ENCODE measurements around the gene TCP1.
"Not testable (repeated sequence)": the region's sequence is repeated elsewhere in the genome, so short reads cannot be mapped to it uniquely, and the experiment has no call there.

The TCP1 gene

DNA sequence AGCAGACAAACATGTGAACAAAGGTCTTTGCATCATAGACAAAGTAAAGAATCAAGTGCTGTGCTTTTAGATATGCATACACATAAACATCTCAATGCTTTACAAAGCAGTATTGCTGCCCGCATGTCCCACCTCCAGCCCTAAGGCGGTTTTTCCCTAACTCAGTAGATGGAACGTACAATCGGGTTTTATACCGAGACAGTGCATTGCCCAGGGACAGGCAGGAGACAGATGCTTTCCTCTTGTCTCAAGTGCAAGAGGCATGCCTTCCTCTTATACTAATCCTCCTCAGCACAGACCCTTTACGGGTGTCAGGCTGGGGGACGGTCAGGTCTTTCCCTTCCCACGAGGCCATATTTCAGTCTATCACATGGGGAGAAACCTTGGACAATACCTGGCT lies 5.6 kb upstream of the TCP1 start:
- H3K4ac ChIP-seq (ENCODE audit: low read depth, low read length); H2BK5ac ChIP-seq (ENCODE audit: low read depth, low read length, poor library complexity); H3K4me1 ChIP-seq (ENCODE audit: control insufficient read depth in 1 of 2, insufficient read depth in 2 of 2, low read length in 2 of 2); H3K4me2 ChIP-seq (ENCODE audit: low read length); H2BK12ac ChIP-seq (ENCODE audit: low read length); H3K27ac ChIP-seq (ENCODE audit: low read depth, low read length); H2BK120ac ChIP-seq (ENCODE audit: insufficient read depth, low read length, poor library complexity); H3K79me1 ChIP-seq (ENCODE audit: low read length); H3K14ac ChIP-seq (ENCODE audit: low read length); H4K12ac ChIP-seq (ENCODE audit: low read depth, low read length); H3K9me3 ChIP-seq (ENCODE audit: insufficient read depth, low read depth, low read length); H2AFZ ChIP-seq (ENCODE audit: insufficient read depth, low read length, poor library complexity); H3K18ac ChIP-seq (ENCODE audit: low read length); H3K4me3 ChIP-seq (ENCODE audit: low read depth, low read length); H4K91ac ChIP-seq (ENCODE audit: low read depth, low read length); H3K9ac ChIP-seq (ENCODE audit: low read length); H4K8ac ChIP-seq (ENCODE audit: low read depth, low read length); H2AK5ac ChIP-seq (ENCODE audit: low read length); H3K23ac ChIP-seq (ENCODE audit: low read length); H3K27me3 ChIP-seq (ENCODE audit: insufficient read depth, low read length): not testable (repeated sequence)
- H3K36me3 ChIP-seq (ENCODE audit: control insufficient read depth in 1 of 2, insufficient read depth in 2 of 2, low read length in 2 of 2), result peaks cover 16 to 25% of the 10 kb centered on the region in 2 experiments
- peak; percentile 24 to 63 for DNase-seq
- peaks cover 12% of the 10 kb centered on the region for H3K79me2 ChIP-seq (ENCODE audit: control insufficient read depth, insufficient read depth, low read length, poor library complexity)
- no CpG with 5 or more reads among the region's 8 CpGs for WGBS (ENCODE audit: extremely low coverage, insufficient coverage, insufficient read length)

DNA sequence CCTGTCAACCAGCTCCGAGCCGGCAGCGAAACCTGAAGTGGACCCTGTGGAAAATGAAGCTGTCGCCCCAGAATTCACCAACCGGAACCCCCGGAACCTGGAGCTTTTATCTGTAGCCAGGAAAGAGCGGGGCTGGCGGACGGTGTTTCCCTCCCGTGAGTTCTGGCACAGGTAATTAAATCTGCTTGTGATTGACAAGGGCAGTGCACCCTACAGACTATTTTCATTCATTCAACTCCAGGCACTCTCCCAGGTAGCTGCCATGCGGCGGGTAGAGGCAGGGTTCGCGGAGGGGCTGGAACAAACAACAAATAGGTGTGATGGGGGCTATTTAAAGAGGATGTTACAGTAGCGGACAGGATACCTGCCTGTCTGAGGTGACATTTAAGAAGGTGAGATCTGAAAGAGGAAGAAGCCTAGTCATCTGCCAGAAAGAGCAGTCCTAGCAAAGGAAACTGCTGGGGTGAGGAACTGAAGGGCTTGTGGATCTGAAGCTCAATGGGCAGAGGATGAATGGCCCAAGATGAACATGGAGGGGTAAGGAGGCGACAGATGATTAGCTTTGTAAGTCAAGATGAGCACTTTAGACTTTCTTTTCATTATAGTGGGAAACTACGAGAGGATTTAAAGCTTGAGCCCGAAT lies 1.7 kb upstream of the TCP1 start:
- Histone ChIP-seq H3K79me2 (ENCODE audit: control insufficient read depth, insufficient read depth, low read length, poor library complexity) (peaks cover 24% of the 10 kb centered on the region), H3K27ac (ENCODE audit: low read depth, low read length) (peak overlapping the region; percentile 70), H4K8ac (ENCODE audit: low read depth, low read length) (peak overlapping the region; percentile 79), H2AK5ac (ENCODE audit: low read length) (peak overlapping the region; percentile 31), H3K23ac (ENCODE audit: low read length) (no peak overlapping the region), H2BK120ac (ENCODE audit: insufficient read depth, low read length, poor library complexity) (peak overlapping the region; percentile 59), H3K18ac (ENCODE audit: low read length) (peak overlapping the region; percentile 81), H4K12ac (ENCODE audit: low read depth, low read length) (peak overlapping the region; percentile 73), H4K91ac (ENCODE audit: low read depth, low read length) (peak overlapping the region; percentile 60), H3K4me2 (ENCODE audit: low read length) (peak overlapping the region; percentile 62), H3K79me1 (ENCODE audit: low read length) (peaks cover 14% of the 10 kb centered on the region), H3K9me3 (ENCODE audit: insufficient read depth, low read depth, low read length) (no peaks in the 10 kb centered on the region), H2AFZ (ENCODE audit: insufficient read depth, low read length, poor library complexity) (peak overlapping the region; percentile 86), H2BK5ac (ENCODE audit: low read depth, low read length, poor library complexity) (peak overlapping the region; percentile 71), H3K4me3 (ENCODE audit: low read depth, low read length) (peak overlapping the region; percentile 75), H3K9ac (ENCODE audit: low read length) (peak overlapping the region; percentile 94), H3K4me1 (ENCODE audit: control insufficient read depth in 1 of 2, insufficient read depth in 2 of 2, low read length in 2 of 2) (peaks cover 7 to 9% of the 10 kb centered on the region in 2 experiments), H3K4ac (ENCODE audit: low read depth, low read length) (peak overlapping the region; percentile 16), H3K36me3 (ENCODE audit: control insufficient read depth in 1 of 2, insufficient read depth in 2 of 2, low read length in 2 of 2) (peaks cover 8 to 12% of the 10 kb centered on the region in 2 experiments), H3K14ac (ENCODE audit: low read length) (peak overlapping the region; percentile 38), H2BK12ac (ENCODE audit: low read length) (no peak overlapping the region), H3K27me3 (ENCODE audit: insufficient read depth, low read length) (no peaks in the 10 kb centered on the region)
- DNase-seq, result peak in 1 of 2 donors; percentile 7
- no CpG with 5 or more reads among the region's 18 CpGs for WGBS (ENCODE audit: extremely low coverage, insufficient coverage, insufficient read length)

DNA sequence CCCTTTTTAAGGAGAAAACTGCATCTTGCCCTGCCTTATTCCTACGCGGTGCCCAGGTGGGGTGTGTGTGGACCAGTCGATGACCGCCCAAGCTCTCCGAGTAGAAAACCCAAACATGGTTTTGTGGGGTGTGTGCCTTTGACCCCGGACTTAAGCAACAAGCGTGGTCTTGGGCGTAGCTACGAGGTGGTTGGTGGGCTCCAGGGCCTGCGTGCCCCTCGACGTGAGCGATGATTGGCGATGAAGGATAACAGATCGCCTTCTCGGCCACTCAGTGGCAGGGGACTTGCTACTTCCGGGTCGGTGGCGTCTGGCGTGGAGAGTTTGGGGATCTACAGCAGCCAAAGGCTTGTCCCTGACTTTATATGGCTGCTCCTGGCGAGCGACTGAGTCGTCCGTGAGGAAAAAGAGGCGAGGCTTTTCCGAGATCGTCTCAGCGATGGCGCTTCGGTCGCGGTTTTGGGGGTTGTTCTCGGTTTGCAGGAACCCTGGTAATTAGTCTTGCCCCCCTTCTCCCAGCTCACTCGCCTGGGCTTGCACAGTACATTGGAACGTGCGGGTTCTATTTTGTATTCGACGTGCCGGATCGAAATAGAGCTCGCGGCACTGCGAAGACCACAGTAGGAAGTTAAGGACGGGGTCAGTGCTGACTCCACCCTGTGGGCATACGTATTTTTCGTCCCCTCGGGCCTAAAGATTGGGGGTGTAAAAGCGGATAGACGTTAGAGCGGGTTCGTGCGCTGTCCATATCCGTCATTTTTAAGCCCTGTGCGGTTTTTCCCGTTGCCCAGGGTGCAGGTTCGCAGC lies 950 bp upstream of the TCP1 start, which contains the start of gene MRPL18:
Gene MRPL18 (plus strand): TSS at position 319 of the 807 bp plus-strand sequence. CDS start 121 bp downstream, at position 440.
- H2AFZ ChIP-seq (ENCODE audit: insufficient read depth, low read length, poor library complexity), result peak within 1 kb of the TSS; percentile 86
- H3K27me3 ChIP-seq (ENCODE audit: insufficient read depth, low read length), result no peaks in the 10 kb centered on the region
- H2BK5ac ChIP-seq (ENCODE audit: low read depth, low read length, poor library complexity), result peak within 1 kb of the TSS; percentile 71
- H2AK5ac ChIP-seq (ENCODE audit: low read length), result peak within 1 kb of the TSS; percentile 31
- peak within 1 kb of the TSS; percentile 79 for H4K8ac ChIP-seq (ENCODE audit: low read depth, low read length)
- peak within 1 kb of the TSS; percentile 99 for H3K9ac ChIP-seq (ENCODE audit: low read length)
- H3K4me3 ChIP-seq (ENCODE audit: low read depth, low read length), result peak within 1 kb of the TSS; percentile 100
- no peaks in the 10 kb centered on the region for H3K9me3 ChIP-seq (ENCODE audit: insufficient read depth, low read depth, low read length)
- peak within 1 kb of the TSS; percentile 73 for H4K12ac ChIP-seq (ENCODE audit: low read depth, low read length)
- H3K4ac ChIP-seq (ENCODE audit: low read depth, low read length), result peak within 1 kb of the TSS; percentile 98
- peak within 1 kb of the TSS; percentile 81 for H3K18ac ChIP-seq (ENCODE audit: low read length)
- peak within 1 kb of the TSS; percentile 59 for H2BK120ac ChIP-seq (ENCODE audit: insufficient read depth, low read length, poor library complexity)
- peaks cover 14% of the 10 kb centered on the region for H3K79me1 ChIP-seq (ENCODE audit: low read length)
- peak; percentile 80 to 83 for DNase-seq
- H3K27ac ChIP-seq (ENCODE audit: low read depth, low read length), result peak within 1 kb of the TSS; percentile 80
- peaks cover 7 to 9% of the 10 kb centered on the region in 2 experiments for H3K4me1 ChIP-seq (ENCODE audit: control insufficient read depth in 1 of 2, insufficient read depth in 2 of 2, low read length in 2 of 2)
- H3K23ac ChIP-seq (ENCODE audit: low read length), result no peak within 1 kb of the TSS
- H3K79me2 ChIP-seq (ENCODE audit: control insufficient read depth, insufficient read depth, low read length, poor library complexity), result peaks cover 24% of the 10 kb centered on the region
- WGBS (ENCODE audit: extremely low coverage, insufficient coverage, insufficient read length), result no CpG with 5 or more reads among the region's 56 CpGs
- H3K14ac ChIP-seq (ENCODE audit: low read length), result peak within 1 kb of the TSS; percentile 78
- H3K4me2 ChIP-seq (ENCODE audit: low read length), result peak within 1 kb of the TSS; percentile 84
- H2BK12ac ChIP-seq (ENCODE audit: low read length), result no peak within 1 kb of the TSS
- peak within 1 kb of the TSS; percentile 76 for H4K91ac ChIP-seq (ENCODE audit: low read depth, low read length)
- peaks cover 6 to 9% of the 10 kb centered on the region in 2 experiments for H3K36me3 ChIP-seq (ENCODE audit: control insufficient read depth in 1 of 2, insufficient read depth in 2 of 2, low read length in 2 of 2)

DNA sequence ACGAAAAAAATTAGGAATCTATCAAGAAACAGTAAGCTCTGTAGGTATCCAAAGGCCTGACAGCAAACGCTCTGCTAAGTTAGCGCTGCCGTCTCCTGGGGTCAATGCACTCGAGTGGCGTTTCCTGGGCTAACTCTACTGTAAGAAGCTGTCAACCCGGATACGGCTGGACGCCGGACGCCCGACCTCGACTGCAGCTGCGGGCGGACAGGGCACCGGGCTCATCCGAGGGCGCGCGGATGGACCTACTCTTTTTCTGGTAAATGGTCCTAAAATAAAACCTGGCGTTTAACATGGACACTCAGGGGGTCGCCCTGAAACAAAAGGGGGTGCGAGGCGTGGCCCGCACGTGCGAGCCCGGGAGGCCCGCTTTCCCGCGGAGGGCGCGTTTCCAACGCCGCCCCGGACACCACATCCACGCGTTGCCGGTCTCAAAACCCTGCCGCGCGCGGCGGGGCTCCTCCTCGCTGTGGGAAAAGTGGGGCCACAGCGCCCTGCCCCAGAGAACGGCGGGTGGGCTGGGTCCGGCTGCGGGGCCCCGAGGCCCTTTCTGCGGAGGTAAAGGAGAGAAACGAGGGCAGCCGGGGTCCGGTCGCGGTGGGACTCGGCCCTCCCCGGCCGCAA lies 537 bp downstream of the TCP1 start:
- peak overlapping the region; percentile 56 for H4K91ac ChIP-seq (ENCODE audit: low read depth, low read length)
- peak overlapping the region; percentile 84 for H3K4me2 ChIP-seq (ENCODE audit: low read length)
- H4K12ac ChIP-seq (ENCODE audit: low read depth, low read length), result peak overlapping the region; percentile 63
- peak overlapping the region; percentile 52 for H3K18ac ChIP-seq (ENCODE audit: low read length)
- H3K79me1 ChIP-seq (ENCODE audit: low read length), result peaks cover 14% of the 10 kb centered on the region
- peak overlapping the region; percentile 98 for H3K4ac ChIP-seq (ENCODE audit: low read depth, low read length)
- H2BK5ac ChIP-seq (ENCODE audit: low read depth, low read length, poor library complexity), result peak overlapping the region; percentile 7
- peaks cover 7 to 9% of the 10 kb centered on the region in 2 experiments for H3K4me1 ChIP-seq (ENCODE audit: control insufficient read depth in 1 of 2, insufficient read depth in 2 of 2, low read length in 2 of 2)
- peak overlapping the region; percentile 68 for H2AFZ ChIP-seq (ENCODE audit: insufficient read depth, low read length, poor library complexity)
- H3K9ac ChIP-seq (ENCODE audit: low read length), result peak overlapping the region; percentile 99
- H3K27ac ChIP-seq (ENCODE audit: low read depth, low read length), result peak overlapping the region; percentile 22
- no peaks in the 10 kb centered on the region for H3K27me3 ChIP-seq (ENCODE audit: insufficient read depth, low read length)
- H3K36me3 ChIP-seq (ENCODE audit: control insufficient read depth in 1 of 2, insufficient read depth in 2 of 2, low read length in 2 of 2), result peaks cover 11% of the 10 kb centered on the region in 2 experiments
- H3K14ac ChIP-seq (ENCODE audit: low read length), result peak overlapping the region; percentile 78
- peak overlapping the region; percentile 44 for H2BK120ac ChIP-seq (ENCODE audit: insufficient read depth, low read length, poor library complexity)
- H3K9me3 ChIP-seq (ENCODE audit: insufficient read depth, low read depth, low read length), result no peaks in the 10 kb centered on the region
- peak; percentile 77 to 78 for DNase-seq
- WGBS (ENCODE audit: extremely low coverage, insufficient coverage, insufficient read length), result no CpG with 5 or more reads among the region's 60 CpGs
- H3K4me3 ChIP-seq (ENCODE audit: low read depth, low read length), result peak overlapping the region; percentile 100
- H3K23ac ChIP-seq (ENCODE audit: low read length), result no peak overlapping the region
- H2BK12ac ChIP-seq (ENCODE audit: low read length), result no peak overlapping the region
- H3K79me2 ChIP-seq (ENCODE audit: control insufficient read depth, insufficient read depth, low read length, poor library complexity), result peaks cover 26% of the 10 kb centered on the region
- H2AK5ac ChIP-seq (ENCODE audit: low read length), result peak overlapping the region; percentile 27
- H4K8ac ChIP-seq (ENCODE audit: low read depth, low read length), result peak overlapping the region; percentile 48

All from trophoblast cell (in vitro differentiated cells and primary cell).